ENCODE data around the gene PDE4D.

The PDE4D gene

GRCh38 chr5:59462956-59463355 is 430.6 kb downstream of the PDE4D start:
- TF ChIP-seq GABPA (IDR thresholded peaks at IDR 0.05; ENCODE audit: low read depth) (no peak), REST (IDR thresholded peaks at IDR 0.05; ENCODE audit: insufficient replicate concordance, low read depth) (no peak), POLR2AphosphoS5 (IDR thresholded peaks at IDR 0.05; ENCODE audit: low read depth) (no peak), SPI1 (IDR thresholded peaks at IDR 0.05; ENCODE audit: borderline replicate concordance, low read depth) (no peak)
- TF ChIP-seq, protein P1, sequence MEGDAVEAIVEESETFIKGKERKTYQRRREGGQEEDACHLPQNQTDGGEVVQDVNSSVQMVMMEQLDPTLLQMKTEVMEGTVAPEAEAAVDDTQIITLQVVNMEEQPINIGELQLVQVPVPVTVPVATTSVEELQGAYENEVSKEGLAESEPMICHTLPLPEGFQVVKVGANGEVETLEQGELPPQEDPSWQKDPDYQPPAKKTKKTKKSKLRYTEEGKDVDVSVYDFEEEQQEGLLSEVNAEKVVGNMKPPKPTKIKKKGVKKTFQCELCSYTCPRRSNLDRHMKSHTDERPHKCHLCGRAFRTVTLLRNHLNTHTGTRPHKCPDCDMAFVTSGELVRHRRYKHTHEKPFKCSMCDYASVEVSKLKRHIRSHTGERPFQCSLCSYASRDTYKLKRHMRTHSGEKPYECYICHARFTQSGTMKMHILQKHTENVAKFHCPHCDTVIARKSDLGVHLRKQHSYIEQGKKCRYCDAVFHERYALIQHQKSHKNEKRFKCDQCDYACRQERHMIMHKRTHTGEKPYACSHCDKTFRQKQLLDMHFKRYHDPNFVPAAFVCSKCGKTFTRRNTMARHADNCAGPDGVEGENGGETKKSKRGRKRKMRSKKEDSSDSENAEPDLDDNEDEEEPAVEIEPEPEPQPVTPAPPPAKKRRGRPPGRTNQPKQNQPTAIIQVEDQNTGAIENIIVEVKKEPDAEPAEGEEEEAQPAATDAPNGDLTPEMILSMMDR (IDR thresholded peaks at IDR 0.05; ENCODE audit: insufficient read depth, low read length) = no peak
- no peak for DNase-seq (ENCODE audit: low read depth in 1 of 2, low spot score in 1 of 2)
- H3K27me3 ChIP-seq (ENCODE audit: insufficient read depth, poor library complexity, severe bottlenecking) = no peaks in the 10 kb centered on the region

DNA sequence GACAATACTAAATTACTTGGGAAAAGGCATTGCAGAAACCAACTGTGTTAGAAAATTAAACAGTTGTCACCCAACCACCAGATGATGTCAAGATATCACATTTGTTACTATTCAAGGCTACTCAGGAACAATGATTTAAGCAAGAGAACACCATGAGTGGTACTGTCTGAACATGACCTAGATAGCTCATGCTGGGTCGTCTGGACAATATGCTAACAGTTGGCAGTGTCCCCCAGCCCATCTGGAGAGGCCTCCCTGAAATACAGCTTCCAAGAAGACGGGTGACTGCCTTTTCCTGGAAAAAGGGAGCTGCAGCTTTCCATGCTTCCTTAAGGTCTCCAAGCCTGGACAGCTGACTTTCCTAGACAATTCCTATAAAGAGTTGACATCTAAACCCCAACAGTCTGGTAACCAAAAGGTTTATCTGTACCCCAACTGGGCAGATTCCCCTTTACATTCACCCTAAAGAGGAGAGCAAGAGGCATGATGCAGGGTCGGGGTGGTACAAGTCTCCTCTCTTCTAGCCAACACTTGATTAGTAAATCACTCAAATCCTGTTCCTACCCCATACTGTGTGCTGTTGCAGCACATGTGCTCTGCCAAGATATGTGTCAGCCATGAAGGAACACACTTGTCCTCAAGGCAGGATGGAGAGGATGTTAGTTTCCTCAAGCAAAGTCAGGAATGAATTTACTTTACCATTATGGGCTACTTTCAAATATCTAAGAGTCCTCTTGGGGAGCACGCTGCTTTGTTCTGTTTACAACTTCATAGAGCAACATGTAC is 433.0 kb downstream of the PDE4D start:
- Histone ChIP-seq H3K27me3 (ENCODE audit: insufficient read depth, poor library complexity, severe bottlenecking) (no peaks in the 10 kb centered on the region), H3K27ac (replicated peaks) (no peak overlapping the region), H3K4me3 (replicated peaks; ENCODE audit: insufficient read depth, low read length) (no peak overlapping the region)
- TF ChIP-seq, protein P1 (IDR thresholded peaks at IDR 0.05; ENCODE audit: insufficient read depth, low read length) = no peak
- TF ChIP-seq REST (IDR thresholded peaks at IDR 0.05; ENCODE audit: insufficient replicate concordance, low read depth) (no peak), GABPA (IDR thresholded peaks at IDR 0.05; ENCODE audit: low read depth) (no peak), SPI1 (IDR thresholded peaks at IDR 0.05; ENCODE audit: borderline replicate concordance, low read depth) (no peak), POLR2AphosphoS5 (IDR thresholded peaks at IDR 0.05; ENCODE audit: low read depth) (no peak)
- no peak for DNase-seq (ENCODE audit: low read depth in 1 of 2, low spot score in 1 of 2)

More at GRCh38 chr5:59462956-59463355, 430.6 kb downstream of the PDE4D start:
- Histone ChIP-seq H3K27ac (replicated peaks) (no peak overlapping the region), H3K4me3 (replicated peaks; ENCODE audit: insufficient read depth, low read length) (no peak overlapping the region)

GRCh38 chr5:59458966-59459729 is 434.4 kb downstream of the PDE4D start:
- Histone ChIP-seq H3K27ac (replicated peaks) (no peak overlapping the region), H3K27me3 (ENCODE audit: insufficient read depth, poor library complexity, severe bottlenecking) (no peaks in the 10 kb centered on the region), H3K4me3 (replicated peaks; ENCODE audit: insufficient read depth, low read length) (no peak overlapping the region)
- TF ChIP-seq REST (IDR thresholded peaks at IDR 0.05; ENCODE audit: insufficient replicate concordance, low read depth) (no peak), GABPA (IDR thresholded peaks at IDR 0.05; ENCODE audit: low read depth) (no peak), POLR2AphosphoS5 (IDR thresholded peaks at IDR 0.05; ENCODE audit: low read depth) (no peak), SPI1 (IDR thresholded peaks at IDR 0.05; ENCODE audit: borderline replicate concordance, low read depth) (no peak)
- TF ChIP-seq, protein P1 (IDR thresholded peaks at IDR 0.05; ENCODE audit: insufficient read depth, low read length) = no peak
- no peak for DNase-seq (ENCODE audit: low read depth in 1 of 2, low spot score in 1 of 2)
